Subcutaneous adipose tissue (tissue), 4 donors: ENCODE measurements around the gene GPR156. TPM values are rescaled to one million over a fixed set of nuclear protein-coding genes. Genes with fewer than 3 reads are reported as not detected.

Experiments
- CTCF ChIP-seq: fragments of 450-650 bp; IDR thresholded peaks from one replicate; pipeline ENCODE4 v1.5.1; 2016; ENCODE audit warnings: low read depth, mild to moderate bottlenecking, control low read depth, antibody characterized with exemption, moderate library complexity
- total RNA-seq, 4 donors: library from RNA; depleted of rRNA; stranded (reverse); fragments of >200 nt; gene quantifications; one replicate each; pipeline ENCODE4 v1.1.0, GENCODE V29; 2016

The GPR156 gene
- total RNA-seq, 4 donors from 2014 or later, result 0.44 to 1.4 (median 0.57) TPM; not detected in 1

- no peak for TF ChIP-seq CTCF
Observed at GRCh38 chr3:120155108-120155507, 129.9 kb downstream of the GPR156 start.

- TF ChIP-seq CTCF, result no peak
Observed at GRCh38 chr3:120153294-120153693, 131.7 kb downstream of the GPR156 start.

GRCh38 chr3:120151791-120152190 lies 133.2 kb downstream of the GPR156 start:
- TF ChIP-seq CTCF, result no peak

GRCh38 chr3:120148187-120148949 lies 136.7 kb downstream of the GPR156 start:
- TF ChIP-seq CTCF, result no peak

- no peak for TF ChIP-seq CTCF
Observed at GRCh38 chr3:120147072-120147871, 137.8 kb downstream of the GPR156 start.

GRCh38 chr3:120145542-120146285 lies 139.3 kb downstream of the GPR156 start:
- no peak for TF ChIP-seq CTCF

- no peak for TF ChIP-seq CTCF
Observed at GRCh38 chr3:120144267-120144666, 140.8 kb downstream of the GPR156 start.
